ENCODE measurements around the gene OR8K1.

The OR8K1 gene

GRCh38 chr11:56345739-56346138, at the start of gene OR8K1:
TSS of gene OR8K1 (plus strand) at chr11:56346039. CDS start at chr11:56346039, 0 bp downstream.
- Histone ChIP-seq H3K27ac (ENCODE audit: low read length) (no peak within 1 kb of the TSS), H3K4me1 (ENCODE audit: control insufficient read depth, insufficient read depth, low read length) (no peaks in the 10 kb centered on the region), H3K4me3 (ENCODE audit: low read length) (no peak within 1 kb of the TSS), H3K27me3 (ENCODE audit: control insufficient read depth, insufficient read depth, low read length) (no peaks in the 10 kb centered on the region), H3K36me3 (ENCODE audit: control insufficient read depth, insufficient read depth, low read length) (no peaks in the 10 kb centered on the region), H3K9me3 (ENCODE audit: control insufficient read depth, insufficient read depth, low read length) (no peaks in the 10 kb centered on the region)
- WGBS (ENCODE audit: insufficient coverage, insufficient read length), result no CpG with 5 or more reads among the region's 1 CpG
- no peak for DNase-seq (ENCODE audit: low read depth, low spot score)

GRCh38 chr11:56296898-56297297, 48.9 kb upstream of the OR8K1 start:
- Histone ChIP-seq H3K36me3 (ENCODE audit: control insufficient read depth, insufficient read depth, low read length) (no peaks in the 10 kb centered on the region), H3K9me3 (ENCODE audit: control insufficient read depth, insufficient read depth, low read length) (no peaks in the 10 kb centered on the region), H3K4me1 (ENCODE audit: control insufficient read depth, insufficient read depth, low read length) (no peaks in the 10 kb centered on the region), H3K27ac (ENCODE audit: low read length) (no peak overlapping the region), H3K27me3 (ENCODE audit: control insufficient read depth, insufficient read depth, low read length) (no peaks in the 10 kb centered on the region), H3K4me3 (ENCODE audit: low read length) (no peak overlapping the region)
- no peak for DNase-seq (ENCODE audit: low read depth, low spot score)
- no CpG with 5 or more reads among the region's 4 CpGs for WGBS (ENCODE audit: insufficient coverage, insufficient read length)

DNA sequence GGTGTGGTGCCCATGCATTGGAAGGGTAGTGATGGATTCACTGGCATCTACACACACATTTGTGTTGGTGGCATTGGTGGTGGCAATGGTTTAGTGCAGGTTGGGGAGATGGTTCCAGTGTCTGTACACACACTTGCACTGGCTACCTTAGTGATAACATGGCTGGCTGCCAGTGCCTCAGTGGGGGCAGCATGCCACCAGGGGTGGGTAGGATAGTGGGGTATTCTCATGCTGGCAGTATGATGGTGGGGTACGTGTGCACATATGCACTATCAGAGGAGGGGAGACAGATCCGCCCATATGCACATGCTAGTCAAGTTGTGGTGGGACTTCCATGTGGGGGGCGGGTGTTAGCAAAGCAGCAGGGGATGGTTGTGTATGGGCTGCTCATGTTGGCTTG, 38.0 kb upstream of the OR8K1 start:
- Histone ChIP-seq H3K36me3 (ENCODE audit: control insufficient read depth, insufficient read depth, low read length) (no peaks in the 10 kb centered on the region), H3K27me3 (ENCODE audit: control insufficient read depth, insufficient read depth, low read length) (no peaks in the 10 kb centered on the region), H3K27ac (ENCODE audit: low read length) (no peak overlapping the region), H3K9me3 (ENCODE audit: control insufficient read depth, insufficient read depth, low read length) (no peaks in the 10 kb centered on the region), H3K4me3 (ENCODE audit: low read length) (no peak overlapping the region), H3K4me1 (ENCODE audit: control insufficient read depth, insufficient read depth, low read length) (no peaks in the 10 kb centered on the region)
- WGBS (ENCODE audit: insufficient coverage, insufficient read length), result no CpG with 5 or more reads among the region's 3 CpGs
- no peak for DNase-seq (ENCODE audit: low read depth, low spot score)

DNA sequence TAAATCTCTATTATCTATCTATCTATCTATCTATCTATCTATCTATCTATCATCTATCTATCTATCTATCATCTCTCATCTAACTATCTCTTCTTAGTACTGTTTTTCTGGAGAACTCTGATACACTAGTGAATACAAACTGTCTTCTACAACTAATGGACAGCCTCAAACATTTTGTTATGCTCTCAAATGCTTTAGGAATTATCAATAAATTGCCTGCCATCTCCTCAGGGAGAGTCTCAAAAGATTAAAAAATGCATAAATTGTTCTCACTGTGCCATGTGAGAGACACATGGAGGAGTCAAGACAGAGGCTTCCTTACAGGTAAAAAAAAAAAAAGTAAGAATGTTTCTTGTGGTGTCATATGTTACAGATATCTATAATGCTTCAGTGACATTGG, 31.0 kb upstream of the OR8K1 start, which contains the start of gene OR8K3:
Gene OR8K3, plus strand, starts transcription at position 301 of the 400 bp plus-strand sequence. CDS start 3,163 bp downstream, outside the sequence.
- H3K4me1 ChIP-seq (ENCODE audit: control insufficient read depth, insufficient read depth, low read length), result no peaks in the 10 kb centered on the region
- H3K27me3 ChIP-seq (ENCODE audit: control insufficient read depth, insufficient read depth, low read length), result no peaks in the 10 kb centered on the region
- H3K36me3 ChIP-seq (ENCODE audit: control insufficient read depth, insufficient read depth, low read length), result no peaks in the 10 kb centered on the region
- no peak for DNase-seq (ENCODE audit: low read depth, low spot score)
- H3K9me3 ChIP-seq (ENCODE audit: control insufficient read depth, insufficient read depth, low read length), result no peaks in the 10 kb centered on the region
- no peak within 1 kb of the TSS for H3K27ac ChIP-seq (ENCODE audit: low read length)
- H3K4me3 ChIP-seq (ENCODE audit: low read length), result no peak within 1 kb of the TSS

DNA sequence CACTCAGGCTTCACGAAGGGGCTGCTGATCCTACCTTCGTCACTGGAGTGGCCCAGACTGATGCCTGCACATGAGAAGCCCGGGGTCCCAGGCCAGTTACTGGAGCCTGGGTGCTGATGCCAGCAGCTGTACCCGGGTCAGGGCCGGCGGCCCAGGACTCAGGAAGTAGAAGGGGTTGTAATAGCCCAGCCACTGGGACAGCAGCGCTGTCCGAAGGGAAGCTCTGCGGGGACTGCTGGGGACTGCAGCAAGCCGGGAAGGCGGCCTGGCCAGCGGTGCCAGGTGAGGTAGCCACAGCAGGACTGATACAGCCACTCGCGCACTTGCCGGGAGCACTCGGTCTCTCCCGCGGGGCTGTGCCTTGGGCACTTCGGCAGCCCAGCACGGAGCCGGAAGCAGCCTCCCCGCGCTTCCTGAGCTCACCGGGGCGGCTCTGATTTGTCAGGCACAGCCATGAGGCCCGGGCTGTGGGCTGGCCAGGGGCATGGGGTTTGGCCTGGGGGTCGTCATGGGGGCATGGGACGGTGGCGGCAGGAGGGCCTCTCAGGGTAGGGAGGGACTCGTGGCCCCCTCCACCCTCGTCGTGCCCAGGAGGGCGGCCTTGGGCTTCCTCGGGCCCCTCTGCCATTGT, 13.9 kb upstream of the OR8K1 start:
- H3K27ac ChIP-seq (ENCODE audit: low read length), result no peak overlapping the region
- H3K27me3 ChIP-seq (ENCODE audit: control insufficient read depth, insufficient read depth, low read length), result no peaks in the 10 kb centered on the region
- H3K36me3 ChIP-seq (ENCODE audit: control insufficient read depth, insufficient read depth, low read length), result no peaks in the 10 kb centered on the region
- H3K9me3 ChIP-seq (ENCODE audit: control insufficient read depth, insufficient read depth, low read length), result no peaks in the 10 kb centered on the region
- no peak for DNase-seq (ENCODE audit: low read depth, low spot score)
- no peak overlapping the region for H3K4me3 ChIP-seq (ENCODE audit: low read length)
- peaks cover 1% of the 10 kb centered on the region; the same call in 1 of the 2 replicates for H3K4me1 ChIP-seq (ENCODE audit: control insufficient read depth, insufficient read depth, low read length)
- WGBS (ENCODE audit: insufficient coverage, insufficient read length), result no CpG with 5 or more reads among the region's 34 CpGs

DNA sequence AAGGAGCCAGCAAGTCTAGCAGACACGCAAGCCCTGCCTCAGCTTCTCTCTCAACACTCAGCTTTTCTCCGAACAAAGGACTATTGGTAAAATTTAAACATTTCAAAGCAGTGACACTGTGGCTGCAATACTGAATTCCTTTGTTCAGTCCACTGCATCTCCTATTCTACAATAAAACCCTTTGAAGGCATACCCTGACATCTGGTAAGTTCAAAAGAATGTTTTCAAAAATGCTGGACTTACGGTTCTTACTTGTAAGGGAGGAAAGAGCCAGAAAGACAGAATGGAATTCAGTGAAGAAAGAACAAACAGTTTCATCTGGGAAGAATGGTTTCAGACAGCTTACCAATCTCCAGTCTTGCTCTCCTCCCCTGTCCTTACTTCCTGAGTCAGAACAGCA, 12.7 kb upstream of the OR8K1 start:
- Histone ChIP-seq H3K9me3 (ENCODE audit: control insufficient read depth, insufficient read depth, low read length) (no peaks in the 10 kb centered on the region), H3K4me1 (ENCODE audit: control insufficient read depth, insufficient read depth, low read length) (peaks cover 1% of the 10 kb centered on the region; the same call in 1 of the 2 replicates), H3K36me3 (ENCODE audit: control insufficient read depth, insufficient read depth, low read length) (no peaks in the 10 kb centered on the region), H3K27ac (ENCODE audit: low read length) (no peak overlapping the region), H3K27me3 (ENCODE audit: control insufficient read depth, insufficient read depth, low read length) (no peaks in the 10 kb centered on the region), H3K4me3 (ENCODE audit: low read length) (no peak overlapping the region)
- no CpG with 5 or more reads among the region's 3 CpGs for WGBS (ENCODE audit: insufficient coverage, insufficient read length)
- DNase-seq (ENCODE audit: low read depth, low spot score), result no peak

DNA sequence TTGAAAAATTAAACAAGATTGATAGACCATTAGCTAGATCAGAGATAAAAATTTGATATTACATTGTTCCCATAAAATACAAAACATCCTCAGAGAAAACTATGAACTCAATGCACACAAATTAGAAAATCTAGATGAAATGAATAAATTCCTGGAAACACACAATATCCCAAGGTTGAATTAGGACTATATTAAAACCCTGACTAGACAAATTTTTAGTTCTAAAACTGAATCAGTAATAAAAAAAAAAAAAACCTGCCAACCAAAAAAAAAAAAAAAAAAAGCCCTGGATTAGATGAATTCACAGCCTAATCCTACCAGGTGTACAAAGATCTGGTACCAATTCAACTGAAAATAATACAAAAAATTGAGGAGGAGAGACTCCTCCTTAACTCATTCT, 5.5 kb upstream of the OR8K1 start:
- no peaks in the 10 kb centered on the region for H3K27me3 ChIP-seq (ENCODE audit: control insufficient read depth, insufficient read depth, low read length)
- no peaks in the 10 kb centered on the region for H3K9me3 ChIP-seq (ENCODE audit: control insufficient read depth, insufficient read depth, low read length)
- no peaks in the 10 kb centered on the region for H3K4me1 ChIP-seq (ENCODE audit: control insufficient read depth, insufficient read depth, low read length)
- H3K36me3 ChIP-seq (ENCODE audit: control insufficient read depth, insufficient read depth, low read length), result no peaks in the 10 kb centered on the region
- no peak for DNase-seq (ENCODE audit: low read depth, low spot score)
- H3K4me3 ChIP-seq (ENCODE audit: low read length), result no peak overlapping the region
- H3K27ac ChIP-seq (ENCODE audit: low read length), result no peak overlapping the region

GRCh38 chr11:56353991-56354390, 8.2 kb downstream of the OR8K1 start, which contains the start of gene OR8J1:
TSS of gene OR8J1 (plus strand) at chr11:56354291. CDS start at chr11:56360247, 5,956 bp downstream.
- no peak for DNase-seq (ENCODE audit: low read depth, low spot score)
- no peaks in the 10 kb centered on the region for H3K4me1 ChIP-seq (ENCODE audit: control insufficient read depth, insufficient read depth, low read length)
- no peaks in the 10 kb centered on the region for H3K36me3 ChIP-seq (ENCODE audit: control insufficient read depth, insufficient read depth, low read length)
- H3K27me3 ChIP-seq (ENCODE audit: control insufficient read depth, insufficient read depth, low read length), result no peaks in the 10 kb centered on the region
- no peak within 1 kb of the TSS for H3K27ac ChIP-seq (ENCODE audit: low read length)
- WGBS (ENCODE audit: insufficient coverage, insufficient read length), result no CpG with 5 or more reads among the region's 2 CpGs
- no peaks in the 10 kb centered on the region for H3K9me3 ChIP-seq (ENCODE audit: control insufficient read depth, insufficient read depth, low read length)
- no peak within 1 kb of the TSS for H3K4me3 ChIP-seq (ENCODE audit: low read length)

- no peaks in the 10 kb centered on the region for H3K9me3 ChIP-seq (ENCODE audit: control insufficient read depth, insufficient read depth, low read length)
- H3K4me1 ChIP-seq (ENCODE audit: control insufficient read depth, insufficient read depth, low read length), result no peaks in the 10 kb centered on the region
- no peak for DNase-seq (ENCODE audit: low read depth, low spot score)
- H3K4me3 ChIP-seq (ENCODE audit: low read length), result no peak within 1 kb of the TSS
- H3K36me3 ChIP-seq (ENCODE audit: control insufficient read depth, insufficient read depth, low read length), result no peaks in the 10 kb centered on the region
- H3K27me3 ChIP-seq (ENCODE audit: control insufficient read depth, insufficient read depth, low read length), result no peaks in the 10 kb centered on the region
- H3K27ac ChIP-seq (ENCODE audit: low read length), result no peak within 1 kb of the TSS
- WGBS (ENCODE audit: insufficient coverage, insufficient read length), result no CpG with 5 or more reads among the region's 2 CpGs
Observed at GRCh38 chr11:56375324-56375723, 29.5 kb downstream of the OR8K1 start, which contains the start of gene OR8U1. TSS of gene OR8U1 (plus strand) at chr11:56375624. CDS start at chr11:56375624, 0 bp downstream.

GRCh38 chr11:56380120-56380519, 34.3 kb downstream of the OR8K1 start:
- Histone ChIP-seq H3K9me3 (ENCODE audit: control insufficient read depth, insufficient read depth, low read length) (no peaks in the 10 kb centered on the region), H3K27me3 (ENCODE audit: control insufficient read depth, insufficient read depth, low read length) (no peaks in the 10 kb centered on the region), H3K4me3 (ENCODE audit: low read length) (no peak overlapping the region), H3K4me1 (ENCODE audit: control insufficient read depth, insufficient read depth, low read length) (no peaks in the 10 kb centered on the region), H3K27ac (ENCODE audit: low read length) (no peak overlapping the region), H3K36me3 (ENCODE audit: control insufficient read depth, insufficient read depth, low read length) (no peaks in the 10 kb centered on the region)
- no peak for DNase-seq (ENCODE audit: low read depth, low spot score)
- no CpG with 5 or more reads among the region's 2 CpGs for WGBS (ENCODE audit: insufficient coverage, insufficient read length)

- Histone ChIP-seq H3K27ac (ENCODE audit: low read length) (no peak overlapping the region), H3K27me3 (ENCODE audit: control insufficient read depth, insufficient read depth, low read length) (no peaks in the 10 kb centered on the region), H3K4me1 (ENCODE audit: control insufficient read depth, insufficient read depth, low read length) (no peaks in the 10 kb centered on the region), H3K36me3 (ENCODE audit: control insufficient read depth, insufficient read depth, low read length) (no peaks in the 10 kb centered on the region), H3K4me3 (ENCODE audit: low read length) (no peak overlapping the region), H3K9me3 (ENCODE audit: control insufficient read depth, insufficient read depth, low read length) (no peaks in the 10 kb centered on the region)
- no peak for DNase-seq (ENCODE audit: low read depth, low spot score)
- WGBS (ENCODE audit: insufficient coverage, insufficient read length), result no CpG with 5 or more reads among the region's 3 CpGs
Observed at GRCh38 chr11:56394381-56394780, 48.5 kb downstream of the OR8K1 start.
